SJCRH30 (cell line): ENCODE results near the gene ODF2L. TPM values are rescaled to one million over a fixed set of nuclear protein-coding genes. Genes with fewer than 3 reads are reported as not detected.
"Not testable (repeated sequence)": the region's sequence is repeated elsewhere in the genome, so short reads cannot be mapped to it uniquely, and the experiment has no call there.

Experiments
- DNase-seq, 2 experiments: peaks; one replicate each; pipeline ENCODE4 v3.0.0-alpha.2; 2015 to 2020
- H3K27ac ChIP-seq: fragments of 250-450 bp; sonication (Bioruptor Pico); 2 replicates; pipeline ENCODE4 v1.5.1; 2020; ENCODE audit warnings: mild to moderate bottlenecking, moderate library complexity
- H3K27me3 ChIP-seq: fragments of 250-450 bp; sonication (Bioruptor Pico); 2 replicates; pipeline ENCODE4 v1.5.1; 2020; ENCODE audit warnings: mild to moderate bottlenecking, moderate library complexity
- H3K36me3 ChIP-seq: fragments of 250-450 bp; sonication (Bioruptor Pico); 2 replicates; pipeline ENCODE4 v1.5.1; 2020; ENCODE audit warnings: mild to moderate bottlenecking, moderate library complexity
- H3K4me1 ChIP-seq: fragments of 250-450 bp; sonication (Bioruptor Pico); 2 replicates; pipeline ENCODE4 v1.5.1; 2020; ENCODE audit warnings: mild to moderate bottlenecking, moderate library complexity
- H3K4me3 ChIP-seq: fragments of 250-450 bp; sonication (Bioruptor Pico); 2 replicates; pipeline ENCODE4 v1.5.1; 2020; ENCODE audit warnings: mild to moderate bottlenecking, moderate library complexity
- H3K9me3 ChIP-seq: fragments of 250-450 bp; sonication (Bioruptor Pico); replicated peaks from 2 replicates; pipeline ENCODE4 v1.5.1; 2020; ENCODE audit warnings: mild to moderate bottlenecking, moderate library complexity
- total RNA-seq: library from RNA; depleted of rRNA; stranded (reverse); fragments of >200 nt; shearing (Covaris generic); gene quantifications from 2 replicates; pipeline ENCODE4 v1.2.3, GENCODE V29; 2014

Gene ODF2L
- total RNA-seq, 1 experiment from 2014 or later, result 25.3 TPM

GRCh38 chr1:86370601-86371022, 25.5 kb downstream of the ODF2L start:
- Histone ChIP-seq H3K4me3 (no peak overlapping the region), H3K4me1 (no peaks in the 10 kb centered on the region), H3K36me3 (peaks cover 2% of the 10 kb centered on the region; the same call in 1 of the 2 replicates), H3K27me3 (no peaks in the 10 kb centered on the region), H3K9me3 (no peaks in the 10 kb centered on the region), H3K27ac (no peak overlapping the region)
- DNase-seq, result no peak

- H3K4me3 ChIP-seq, result no peak overlapping the region
- no peaks in the 10 kb centered on the region for H3K4me1 ChIP-seq
- H3K27ac ChIP-seq, result no peak overlapping the region
- no peaks in the 10 kb centered on the region for H3K36me3 ChIP-seq
- no peak for DNase-seq
- H3K9me3 ChIP-seq, result no peaks in the 10 kb centered on the region
- no peaks in the 10 kb centered on the region for H3K27me3 ChIP-seq
Measured at GRCh38 chr1:86365896-86366295, 30.2 kb downstream of the ODF2L start.

- no peak overlapping the region for H3K27ac ChIP-seq
- H3K4me3 ChIP-seq, result no peak overlapping the region
- no peaks in the 10 kb centered on the region for H3K9me3 ChIP-seq
- H3K36me3 ChIP-seq, result no peaks in the 10 kb centered on the region
- no peaks in the 10 kb centered on the region for H3K4me1 ChIP-seq
- no peaks in the 10 kb centered on the region for H3K27me3 ChIP-seq
- no peak for DNase-seq
Measured at GRCh38 chr1:86362807-86363206, 33.3 kb downstream of the ODF2L start.

GRCh38 chr1:86357796-86358195, 38.3 kb downstream of the ODF2L start:
- no peak overlapping the region for H3K27ac ChIP-seq
- no peaks in the 10 kb centered on the region for H3K4me1 ChIP-seq
- H3K36me3 ChIP-seq, result 0 out of 2 replicates have a peak, but pooled peaks cover 2% of the 10 kb centered on the region
- no peak for DNase-seq
- no peaks in the 10 kb centered on the region for H3K9me3 ChIP-seq
- H3K4me3 ChIP-seq, result no peak overlapping the region
- no peaks in the 10 kb centered on the region for H3K27me3 ChIP-seq

- H3K27me3 ChIP-seq, result no peaks in the 10 kb centered on the region
- H3K36me3 ChIP-seq, result 0 out of 2 replicates have a peak, but pooled peaks cover 10% of the 10 kb centered on the region
- no peaks in the 10 kb centered on the region for H3K4me1 ChIP-seq
- H3K9me3 ChIP-seq, result no peaks in the 10 kb centered on the region
- H3K4me3 ChIP-seq, result no peak overlapping the region
- DNase-seq, result peak in 1 of 2 experiments; percentile 49
- no peak overlapping the region for H3K27ac ChIP-seq
Measured at GRCh38 chr1:86356247-86356646, 39.9 kb downstream of the ODF2L start.

- Histone ChIP-seq H3K27me3 (no peaks in the 10 kb centered on the region), H3K4me3 (no peak overlapping the region), H3K36me3 (0 out of 2 replicates have a peak, but pooled peaks cover 10% of the 10 kb centered on the region), H3K27ac (no peak overlapping the region), H3K4me1 (no peaks in the 10 kb centered on the region), H3K9me3 (no peaks in the 10 kb centered on the region)
- no peak for DNase-seq
Measured at GRCh38 chr1:86352086-86352485, 44.0 kb downstream of the ODF2L start.

GRCh38 chr1:86350230-86350629, 45.9 kb downstream of the ODF2L start:
- H3K27me3 ChIP-seq, result not testable (repeated sequence)

GRCh38 chr1:86346388-86346787, 49.7 kb downstream of the ODF2L start:
- no peak for DNase-seq
- Histone ChIP-seq H3K4me3 (no peak overlapping the region), H3K27me3 (no peaks in the 10 kb centered on the region), H3K4me1 (no peaks in the 10 kb centered on the region), H3K9me3 (no peaks in the 10 kb centered on the region), H3K36me3 (0 out of 2 replicates have a peak, but pooled peaks cover under 1% of the 10 kb centered on the region), H3K27ac (no peak overlapping the region)

More at GRCh38 chr1:86350230-86350629, 45.9 kb downstream of the ODF2L start:
- H3K4me1 ChIP-seq, H3K9me3 ChIP-seq, H3K4me3 ChIP-seq, DNase-seq, H3K27ac ChIP-seq, H3K36me3 ChIP-seq: not testable (repeated sequence)

GRCh38 chr1:86345042-86345441, 51.1 kb downstream of the ODF2L start:
- Histone ChIP-seq H3K9me3 (no peaks in the 10 kb centered on the region), H3K27me3 (no peaks in the 10 kb centered on the region), H3K4me1 (no peaks in the 10 kb centered on the region), H3K36me3 (no peaks in the 10 kb centered on the region), H3K4me3 (no peak overlapping the region), H3K27ac (no peak overlapping the region)
- DNase-seq, result no peak

GRCh38 chr1:86339906-86340305, 56.2 kb downstream of the ODF2L start:
- no peak for DNase-seq
- Histone ChIP-seq H3K36me3 (no peaks in the 10 kb centered on the region), H3K4me1 (no peaks in the 10 kb centered on the region), H3K27ac (no peak overlapping the region), H3K4me3 (no peak overlapping the region), H3K9me3 (no peaks in the 10 kb centered on the region), H3K27me3 (no peaks in the 10 kb centered on the region)

DNA sequence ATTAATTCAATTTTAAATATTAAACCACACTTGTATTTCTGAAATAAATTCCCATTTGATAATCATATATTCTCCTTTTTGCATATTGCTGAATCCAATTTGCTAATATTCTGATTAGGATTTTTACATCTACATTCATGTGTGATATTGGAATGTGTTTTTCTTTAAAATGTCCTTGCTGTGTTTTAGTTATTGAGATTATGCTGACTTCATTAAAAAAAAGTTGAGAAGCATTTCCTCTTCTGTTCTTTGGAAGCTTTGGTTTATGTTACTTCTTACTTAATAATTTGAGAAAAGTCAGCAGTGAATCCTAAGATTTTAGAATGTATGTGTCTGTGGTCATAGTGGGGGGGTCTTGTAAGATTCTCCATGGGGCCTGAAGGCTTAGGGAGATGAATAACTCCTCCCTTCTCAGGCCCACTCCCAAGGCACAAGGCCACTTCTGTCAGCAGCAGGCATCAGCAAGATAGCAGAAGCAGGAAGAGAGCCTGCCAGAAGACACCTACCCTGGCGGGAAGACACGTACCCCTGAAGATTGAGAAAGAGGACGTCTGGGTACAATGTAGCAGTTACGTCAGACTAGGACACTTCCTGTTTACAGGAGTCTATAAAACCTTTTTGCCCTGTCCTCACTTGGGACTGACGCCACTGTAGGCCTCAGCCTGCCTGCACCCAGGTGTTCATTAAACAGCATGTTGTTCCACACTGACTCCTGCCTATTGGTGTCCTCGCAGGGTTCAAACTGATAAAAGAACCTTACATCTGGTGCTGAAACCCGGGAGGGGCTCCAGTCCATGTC, 56.9 kb downstream of the ODF2L start:
- Histone ChIP-seq H3K9me3 (no peaks in the 10 kb centered on the region), H3K36me3 (no peaks in the 10 kb centered on the region), H3K4me3 (no peak overlapping the region), H3K27me3 (no peaks in the 10 kb centered on the region), H3K4me1 (no peaks in the 10 kb centered on the region), H3K27ac (no peak overlapping the region)
- no peak for DNase-seq

- no peaks in the 10 kb centered on the region for H3K27me3 ChIP-seq
- H3K4me1 ChIP-seq, result no peaks in the 10 kb centered on the region
Measured at GRCh38 chr1:86335916-86336315, 60.2 kb downstream of the ODF2L start.

GRCh38 chr1:86325264-86325663, 70.9 kb downstream of the ODF2L start:
- no peak overlapping the region for H3K27ac ChIP-seq
- H3K36me3 ChIP-seq, result no peaks in the 10 kb centered on the region
- DNase-seq, result no peak
- no peaks in the 10 kb centered on the region for H3K27me3 ChIP-seq
- no peaks in the 10 kb centered on the region for H3K9me3 ChIP-seq
- no peak overlapping the region for H3K4me3 ChIP-seq
- H3K4me1 ChIP-seq, result no peaks in the 10 kb centered on the region

More at GRCh38 chr1:86335916-86336315, 60.2 kb downstream of the ODF2L start:
- no peak overlapping the region for H3K4me3 ChIP-seq
- no peak overlapping the region for H3K27ac ChIP-seq
- DNase-seq, result no peak
- H3K9me3 ChIP-seq, result no peaks in the 10 kb centered on the region
- no peaks in the 10 kb centered on the region for H3K36me3 ChIP-seq

GRCh38 chr1:86324130-86324822, 71.8 kb downstream of the ODF2L start:
- no peaks in the 10 kb centered on the region for H3K9me3 ChIP-seq
- DNase-seq, result no peak
- H3K36me3 ChIP-seq, result no peaks in the 10 kb centered on the region
- H3K4me3 ChIP-seq, result no peak overlapping the region
- no peaks in the 10 kb centered on the region for H3K4me1 ChIP-seq
- no peaks in the 10 kb centered on the region for H3K27me3 ChIP-seq
- no peak overlapping the region for H3K27ac ChIP-seq

DNA sequence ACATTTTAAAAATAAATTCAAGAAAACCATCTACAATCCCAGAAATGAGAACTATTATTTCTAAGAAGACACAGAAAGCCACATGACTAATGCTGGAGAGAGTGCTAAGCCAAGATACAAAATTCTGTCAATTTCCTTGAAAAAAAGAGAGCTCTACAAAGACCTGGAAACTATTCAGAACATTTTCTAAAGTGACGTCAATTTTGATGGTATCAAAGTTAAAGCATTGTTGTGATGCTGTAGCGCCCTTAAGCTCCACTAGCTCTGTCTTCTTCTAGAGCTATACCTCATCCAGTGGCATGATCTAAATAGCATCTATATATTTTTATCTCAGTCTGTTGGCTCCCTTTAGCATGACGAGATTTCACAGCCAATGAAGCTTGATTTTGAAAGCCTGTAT, 73.9 kb downstream of the ODF2L start:
- H3K4me3 ChIP-seq, result no peak overlapping the region
- no peak overlapping the region for H3K27ac ChIP-seq
- H3K4me1 ChIP-seq, result no peaks in the 10 kb centered on the region
- no peaks in the 10 kb centered on the region for H3K27me3 ChIP-seq
- no peaks in the 10 kb centered on the region for H3K9me3 ChIP-seq
- H3K36me3 ChIP-seq, result no peaks in the 10 kb centered on the region
- DNase-seq, result no peak
